Lung (tissue), 16 donors: ENCODE results near the gene THOC7. TPM values are rescaled to one million over a fixed set of nuclear protein-coding genes. Genes with fewer than 3 reads are reported as not detected.

Source experiments
- ATAC-seq: fragments of 200-7000 bp; cut with Tn5 transposase; one replicate; pipeline ENCODE4 v1.9.1; 2020; ENCODE audit warnings: moderate number of reproducible peaks; ENCODE audit not compliant: insufficient read depth, low FRiP score
- DNase-seq, 3 donors: peaks; one replicate each; pipeline ENCODE4 v3.0.0-alpha.2; 2013 to 2017
- H3K27ac ChIP-seq, 2 donors: one replicate each; pipeline ENCODE4 v1.5.1; 2013; ENCODE audit warnings: mild to moderate bottlenecking in 2 of 2, moderate library complexity in 2 of 2, control low read depth in 1 of 2, inconsistent platforms in 1 of 2, low read depth in 1 of 2, low read length in 1 of 2
- H3K27me3 ChIP-seq, 3 donors: one replicate each; pipeline ENCODE4 v1.5.1; 2013; ENCODE audit warnings: low read length in 2 of 3; ENCODE audit not compliant: control insufficient read depth in 3 of 3, insufficient read depth in 3 of 3
- H3K36me3 ChIP-seq, 4 donors: one replicate each; pipeline ENCODE4 v1.5.1; 2013; ENCODE audit warnings: low read length in 4 of 4, mild to moderate bottlenecking in 1 of 4, moderate library complexity in 1 of 4; ENCODE audit not compliant: control insufficient read depth in 4 of 4, insufficient read depth in 4 of 4
- H3K4me1 ChIP-seq, 5 donors: one replicate each; pipeline ENCODE4 v1.5.1; 2013; ENCODE audit warnings: low read length in 5 of 5, mild to moderate bottlenecking in 2 of 5, moderate library complexity in 1 of 5; ENCODE audit not compliant: control insufficient read depth in 5 of 5, insufficient read depth in 5 of 5
- H3K4me3 ChIP-seq: one replicate; pipeline ENCODE4 v1.5.1; 2013; ENCODE audit warnings: mild to moderate bottlenecking, control low read depth, moderate library complexity
- H3K9ac ChIP-seq, 2 donors: one replicate each; pipeline ENCODE4 v1.5.1; 2013; ENCODE audit warnings: low read length in 2 of 2, control low read depth in 1 of 2; ENCODE audit not compliant: insufficient read depth in 1 of 2
- H3K9me3 ChIP-seq, 4 donors: one replicate each; pipeline ENCODE4 v1.5.1; 2013; ENCODE audit warnings: low read length in 3 of 4, mild to moderate bottlenecking in 1 of 4, moderate library complexity in 1 of 4; ENCODE audit not compliant: control insufficient read depth in 4 of 4, insufficient read depth in 3 of 4
- CTCF ChIP-seq: IDR thresholded peaks from 2 replicates; pipeline ENCODE4 v1.5.1; 2012; ENCODE audit warnings: mild to moderate bottlenecking; ENCODE audit errors: control extremely low read depth, extremely low read depth
- WGBS, 2 donors: extraction: QIAGEN DNeasy Blood & Tissue Kit; methylation state at CpG; one replicate each; pipeline ENCODE4 v1.1.7; 2013; 5-methylcytosine and 5-hydroxymethylcytosine counted together
- long read RNA-seq, 5 donors: transcript quantifications; one replicate each; lab custom pipeline, GENCODE V29; 2026
- polyA plus RNA-seq, 2 donors: library from polyadenylated mRNA; stranded (reverse); fragments of 200-250 nt; gene quantifications; one replicate each; pipeline ENCODE4 v1.2.1, GENCODE V29; 2013
- total RNA-seq, 2 donors: library from RNA; depleted of rRNA in 1 of 2; stranded (reverse); fragments of >200 nt in 1 of 2; gene quantifications; one replicate each; pipeline ENCODE4 v1.2.1, GENCODE V29; 2014 to 2021
- donor health status: control.
- donor health status: control.
- donor health status: Bipolar disorder and iron deficiency.
- donor health status: healthy.
- donor health status: DM: yes; HTN: yes; CAD: no.

THOC7 gene
- 10 to 100 TPM; 39.9 to 45.1 TPM for total RNA-seq
- polyA plus RNA-seq = 100 to 1,000 TPM in 1 of 2 donors, 10 to 100 TPM in 1; 38.1 to 124 TPM
- long read RNA-seq, donor 1, transcript THOC7-201 (8 exons, 990 nt) = major isoform, 20 of 53 reads
- long read RNA-seq, donor 1, transcript THOC7-204 (7 exons, 836 nt) = minor isoform, 7 of 53 reads
- long read RNA-seq, donor 1, partial matches to known transcripts = 25 of 53 reads
- long read RNA-seq, donor 1, other reads (novel, unspliced or antisense) = 0 of 53 reads
- long read RNA-seq, donor 2, transcript THOC7-201 (8 exons, 990 nt) = major isoform, 13 of 27 reads
- long read RNA-seq, donor 2, partial matches to known transcripts = 10 of 27 reads
- long read RNA-seq, donor 2, other reads (novel, unspliced or antisense) = 0 of 27 reads
- long read RNA-seq, donor 3, transcript THOC7-201 (8 exons, 990 nt) = major isoform, 11 of 26 reads
- long read RNA-seq, donor 3, partial matches to known transcripts = 11 of 26 reads
- long read RNA-seq, donor 3, other reads (novel, unspliced or antisense) = 0 of 26 reads
- long read RNA-seq, donor 4, transcript THOC7-201 (8 exons, 990 nt) = major isoform, 21 of 39 reads
- long read RNA-seq, donor 4, partial matches to known transcripts = 13 of 39 reads
- long read RNA-seq, donor 4, other reads (novel, unspliced or antisense) = 0 of 39 reads
- long read RNA-seq, donor 5, transcript THOC7-201 (8 exons, 990 nt) = major isoform, 30 of 64 reads
- long read RNA-seq, donor 5, partial matches to known transcripts = 29 of 64 reads
- long read RNA-seq, donor 5, other reads (novel, unspliced or antisense) = 0 of 64 reads

- no peaks in the 10 kb centered on the region for H3K36me3 ChIP-seq
- peak within 1 kb of the TSS; percentile 93 for H3K4me3 ChIP-seq
- no peaks in the 10 kb centered on the region for H3K27me3 ChIP-seq
- WGBS, 2 donors = 0 to 1% methylated on average over 62 to 98 of the region's 98 CpGs
- H3K9ac ChIP-seq = peak within 1 kb of the TSS; percentile 67 to 89
- peak within 1 kb of the TSS; percentile 89 to 96 for H3K27ac ChIP-seq
- no peak for TF ChIP-seq CTCF
- DNase-seq = peak; percentile 65 to 78 (median 73)
- H3K9me3 ChIP-seq = no peaks in the 10 kb centered on the region
- peak; percentile 76 for ATAC-seq
- H3K4me1 ChIP-seq = peaks cover 3 to 15% (median 7%) of the 10 kb centered on the region in 5 donors
Observed at GRCh38 chr3:63863150-63864007, at the start of gene THOC7, which contains the start of gene ATXN7. THOC7 (minus strand) TSS chr3:63863805; CDS start chr3:63863790, 15 bp downstream. ATXN7 (plus strand) TSS chr3:63863867; CDS start chr3:63912599, 48,732 bp downstream.

GRCh38 chr3:63912768-63913588 lies 49.4 kb upstream of the THOC7 start:
- no peak for TF ChIP-seq CTCF
- Histone ChIP-seq H3K9me3 (no peaks in the 10 kb centered on the region), H3K36me3 (peaks cover 6 to 18% (median 9%) of the 10 kb centered on the region in 4 donors), H3K4me1 (peaks cover 3 to 49% (median 20%) of the 10 kb centered on the region in 5 donors), H3K27ac (peak overlapping the region; percentile 99), H3K9ac (peak overlapping the region in 1 of 2 donors; percentile 80), H3K4me3 (peak overlapping the region; percentile 80), H3K27me3 (no peaks in the 10 kb centered on the region)
- DNase-seq (peak; percentile 55 to 68 (median 67)), ATAC-seq (no peak)
- 7 to 20% methylated on average over 31 to 46 of the region's 46 CpGs for WGBS, 2 donors
